ENCODE data around the gene PTK6.

Gene PTK6

GRCh38 chr20:63542031-63542559 lies 4.9 kb upstream of the PTK6 start:
- DNase-seq: no peak

GRCh38 chr20:63541371-63541770 lies 4.2 kb upstream of the PTK6 start:
- DNase-seq: no peak

- no peak for DNase-seq
These were observed 3.4 kb upstream of the PTK6 start for GRCh38 chr20:63540417-63541186.

- DNase-seq: no peak
These were observed 2.5 kb upstream of the PTK6 start for GRCh38 chr20:63539441-63540370.

- DNase-seq: no peak
These were observed 1.9 kb upstream of the PTK6 start for GRCh38 chr20:63539092-63539430.

GRCh38 chr20:63538204-63539091 lies 1.3 kb upstream of the PTK6 start:
- DNase-seq: peak; percentile 85

- DNase-seq: peak; percentile 62
These were observed 488 bp upstream of the PTK6 start for GRCh38 chr20:63537525-63538203.

GRCh38 chr20:63536241-63536977 lies 767 bp downstream of the PTK6 start:
- DNase-seq: no peak

- DNase-seq: no peak
These were observed 2.1 kb downstream of the PTK6 start for GRCh38 chr20:63534831-63535651.

- DNase-seq: no peak
These were observed 2.7 kb downstream of the PTK6 start for GRCh38 chr20:63534427-63534830.

GRCh38 chr20:63533871-63534393 lies 3.2 kb downstream of the PTK6 start:
- no peak for DNase-seq

- DNase-seq: no peak
These were observed 3.8 kb downstream of the PTK6 start for GRCh38 chr20:63533388-63533787.

GRCh38 chr20:63532449-63532971 lies 4.7 kb downstream of the PTK6 start:
- DNase-seq: no peak

GRCh38 chr20:63531686-63532448 lies 5.3 kb downstream of the PTK6 start:
- DNase-seq: no peak

- no peak for DNase-seq
These were observed 6.4 kb downstream of the PTK6 start for GRCh38 chr20:63530788-63531160.

- no peak for DNase-seq
These were observed 7.1 kb downstream of the PTK6 start for GRCh38 chr20:63529861-63530787.

- DNase-seq: no peak
These were observed 7.9 kb downstream of the PTK6 start for GRCh38 chr20:63529180-63529860.

- DNase-seq: no peak
These were observed 10.0 kb downstream of the PTK6 start for GRCh38 chr20:63527184-63527583.
